ENCODE data around the gene ATXN7L1. TPM values are rescaled to one million over a fixed set of nuclear protein-coding genes. Genes with fewer than 3 reads are reported as not detected.

The ATXN7L1 gene
- total RNA-seq, 1 donor from 2014 or later, result 2.3 TPM

GRCh38 chr7:105905209-105905909 lies 29.0 kb upstream of the ATXN7L1 start:
- H3K4me3 ChIP-seq (ENCODE audit: low read depth, low read length), result no peak overlapping the region
- no peak for TF ChIP-seq CTCF (conservative IDR thresholded peaks at IDR 0.05; ENCODE audit: low read depth, low read length)
- no peak for DNase-seq (ENCODE audit: low read depth)

- DNase-seq (ENCODE audit: low read depth), result no peak
- no peak for TF ChIP-seq CTCF (conservative IDR thresholded peaks at IDR 0.05; ENCODE audit: low read depth, low read length)
- H3K4me3 ChIP-seq (ENCODE audit: low read depth, low read length), result no peak overlapping the region
Measured at GRCh38 chr7:105904064-105904463, 27.7 kb upstream of the ATXN7L1 start.

GRCh38 chr7:105902325-105902911 lies 26.0 kb upstream of the ATXN7L1 start:
- no peak for DNase-seq (ENCODE audit: low read depth)
- no peak for TF ChIP-seq CTCF (conservative IDR thresholded peaks at IDR 0.05; ENCODE audit: low read depth, low read length)
- H3K4me3 ChIP-seq (ENCODE audit: low read depth, low read length), result no peak overlapping the region

GRCh38 chr7:105897999-105898398 lies 21.6 kb upstream of the ATXN7L1 start:
- TF ChIP-seq CTCF (conservative IDR thresholded peaks at IDR 0.05; ENCODE audit: low read depth, low read length), result no peak
- no peak overlapping the region for H3K4me3 ChIP-seq (ENCODE audit: low read depth, low read length)
- DNase-seq (ENCODE audit: low read depth), result no peak

- no peak for DNase-seq (ENCODE audit: low read depth)
- TF ChIP-seq CTCF (conservative IDR thresholded peaks at IDR 0.05; ENCODE audit: low read depth, low read length), result no peak
Measured at GRCh38 chr7:105896407-105896911, 20.1 kb upstream of the ATXN7L1 start.

GRCh38 chr7:105894131-105894530 lies 17.7 kb upstream of the ATXN7L1 start:
- DNase-seq (ENCODE audit: low read depth), result no peak
- no peak for TF ChIP-seq CTCF (conservative IDR thresholded peaks at IDR 0.05; ENCODE audit: low read depth, low read length)
- no peak overlapping the region for H3K4me3 ChIP-seq (ENCODE audit: low read depth, low read length)

More at GRCh38 chr7:105896407-105896911, 20.1 kb upstream of the ATXN7L1 start:
- no peak overlapping the region for H3K4me3 ChIP-seq (ENCODE audit: low read depth, low read length)

All from epithelial cell of proximal tubule (primary cell).